Sigmoid colon (tissue), 4 donors: Measurements from ENCODE around the gene SLC25A10.

Experiments
- CTCF ChIP-seq, 4 experiments: fragments of 450-650 bp in 3 of 4; fragments of 200-600 bp in 1 of 4; IDR thresholded peaks; one replicate each; pipeline ENCODE4 v1.5.1; 2016 to 2019; ENCODE audit warnings: antibody characterized with exemption in 4 of 4, mild to moderate bottlenecking in 3 of 4, moderate library complexity in 2 of 4
- POLR2AphosphoS5 ChIP-seq, 4 donors: sonication (generic); formaldehyde crosslinking; IDR thresholded peaks; one replicate each; pipeline ENCODE4 v1.6.1; 2017; ENCODE audit warnings: antibody characterized with exemption in 4 of 4

DNA sequence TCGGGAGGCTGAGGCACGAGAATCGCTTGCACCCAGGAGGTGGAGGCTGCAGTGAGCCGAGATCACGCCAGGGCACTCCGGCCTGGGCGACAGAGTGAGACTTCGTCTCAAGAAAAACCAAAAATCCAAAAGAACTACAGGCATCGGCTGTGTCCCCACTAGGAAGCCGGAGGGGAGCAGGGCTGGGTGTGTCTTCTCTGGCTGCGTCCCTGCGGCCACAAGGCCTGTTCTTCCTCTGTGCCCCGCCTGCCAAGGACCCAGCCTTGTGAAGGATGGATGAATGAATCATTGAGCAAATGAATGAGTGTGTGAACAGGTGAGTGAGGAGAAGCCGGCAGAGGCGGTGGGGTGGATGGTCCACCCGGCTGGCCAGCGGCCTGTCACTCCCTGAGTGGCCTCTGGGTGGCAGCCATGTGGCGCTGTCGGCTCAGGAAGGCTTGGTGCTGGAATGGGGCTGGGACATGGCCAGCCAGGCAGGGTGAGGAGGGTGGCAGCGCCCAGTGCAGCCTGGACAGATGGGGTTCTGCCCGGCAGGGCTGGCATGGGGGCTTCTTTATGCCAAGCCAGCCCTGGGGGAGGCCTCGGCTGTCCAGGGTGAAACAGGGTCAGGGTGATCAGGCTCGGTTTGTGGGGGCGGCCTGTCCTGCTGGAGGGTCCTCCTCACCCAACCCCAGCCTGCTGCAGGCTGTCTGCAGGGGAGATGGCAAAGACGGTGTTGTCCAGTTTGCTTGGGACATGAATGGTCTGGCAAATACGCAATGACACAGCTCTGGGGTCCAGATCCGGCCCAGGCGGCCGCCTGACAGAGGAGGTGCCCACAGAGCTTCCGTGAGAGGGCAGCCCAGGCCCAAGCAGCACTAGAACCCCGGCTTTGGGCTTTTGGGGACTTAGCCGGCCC, 21.7 kb downstream of the SLC25A10 start:
- TF ChIP-seq CTCF (IDR thresholded peaks at IDR 0.05) (peak; percentile 68 to 86 (median 84)), POLR2AphosphoS5 (IDR thresholded peaks at IDR 0.05) (peak in 1 of 4 donors; percentile 15)
